IMR-90 (cell line): ENCODE measurements around the gene NTM. TPM values are rescaled to one million over a fixed set of nuclear protein-coding genes. Genes with fewer than 3 reads are reported as not detected.

Experiments
- ATAC-seq: fragments of 200-7000 bp; cut with Tn5 transposase; 2 replicates; pipeline ENCODE4 v1.9.1; 2020; ENCODE audit warnings: low read depth, mild to moderate bottlenecking, moderate library complexity
- BruUV-seq: library from RNA; stranded (reverse); fragments of 400-500 nt; replicated peaks from 2 replicates; lab custom pipeline; 2021; lab: Mats Ljungman, UMichigan
- CTCF ChIA-PET: fragments of 300-600 bp; formaldehyde crosslinking; extraction: SDS; loops from one replicate; lab custom pipeline; 2021; ENCODE audit warnings: antibody characterized with exemption; lab: Yijun Ruan, JAX
- POLR2A ChIA-PET: fragments of 300-600 bp; sonication (Branson Sonifier 250); formaldehyde crosslinking; loops from one replicate; lab custom pipeline; 2022; ENCODE audit warnings: antibody characterized with exemption; ENCODE audit not compliant: unreplicated experiment; lab: Charles Lee
- DNase-seq: peaks from one replicate; pipeline ENCODE4 v3.0.0; 2013
- H2AFZ ChIP-seq: replicated peaks from 2 replicates; pipeline ENCODE3; 2013; ENCODE audit warnings: low read length, mild to moderate bottlenecking; ENCODE audit not compliant: poor library complexity
- H2AK5ac ChIP-seq: 2 replicates; pipeline ENCODE4 v1.6.1; 2013; ENCODE audit warnings: low read depth, low read length, inconsistent platforms
- H2AK9ac ChIP-seq: replicated peaks from 2 replicates; pipeline ENCODE3; 2013; ENCODE audit warnings: mild to moderate bottlenecking, low read depth, low read length, moderate library complexity; ENCODE audit not compliant: poor library complexity
- H2BK120ac ChIP-seq: 2 replicates; pipeline ENCODE4 v1.6.1; 2013; ENCODE audit warnings: low read depth, low read length, inconsistent platforms
- H2BK15ac ChIP-seq: 3 replicates; pipeline ENCODE4 v1.6.1; 2013; ENCODE audit warnings: low read depth, low read length, inconsistent platforms
- H2BK20ac ChIP-seq: 2 replicates; pipeline ENCODE4 v1.6.1; 2013; ENCODE audit warnings: low read depth, mild to moderate bottlenecking, inconsistent platforms, low read length, moderate library complexity
- H2BK5ac ChIP-seq: 2 replicates; pipeline ENCODE4 v1.6.1; 2013; ENCODE audit warnings: mild to moderate bottlenecking, low read depth, low read length, inconsistent platforms; ENCODE audit not compliant: poor library complexity, severe bottlenecking
- H3K14ac ChIP-seq: replicated peaks from 2 replicates; pipeline ENCODE4 v1.6.1; 2013; ENCODE audit warnings: low read depth, low read length, inconsistent platforms
- H3K18ac ChIP-seq: 2 replicates; pipeline ENCODE4 v1.6.1; 2013; ENCODE audit warnings: low read depth, low read length, control low read depth
- H3K23ac ChIP-seq: 2 replicates; pipeline ENCODE4 v1.6.1; 2013; ENCODE audit warnings: low read depth, low read length, inconsistent platforms
- H3K27ac ChIP-seq: 2 replicates; pipeline ENCODE4 v1.5.1; 2013; ENCODE audit warnings: mild to moderate bottlenecking, control low read depth, low read length; ENCODE audit not compliant: insufficient read depth
- H3K27me3 ChIP-seq: 2 replicates; pipeline ENCODE4 v1.6.1; 2013; ENCODE audit warnings: low read length; ENCODE audit not compliant: control insufficient read depth, insufficient read depth
- H3K36me3 ChIP-seq: 2 replicates; pipeline ENCODE4 v1.6.1; 2013; ENCODE audit warnings: low read length, mixed read lengths; ENCODE audit not compliant: control insufficient read depth, insufficient read depth
- H3K4ac ChIP-seq: 2 replicates; pipeline ENCODE4 v1.6.1; 2013; ENCODE audit warnings: low read depth, low read length, inconsistent platforms
- H3K4me1 ChIP-seq: 2 replicates; pipeline ENCODE4 v1.6.1; 2013; ENCODE audit warnings: low read length, mixed read lengths; ENCODE audit not compliant: control insufficient read depth, insufficient read depth
- H3K4me2 ChIP-seq: 2 replicates; pipeline ENCODE4 v1.6.1; 2013; ENCODE audit warnings: low read depth, mild to moderate bottlenecking, control low read depth, low read length, moderate library complexity
- H3K4me3 ChIP-seq: 2 replicates; pipeline ENCODE4 v1.5.1; 2013; ENCODE audit warnings: low read depth, mild to moderate bottlenecking, control low read depth, low read length, moderate library complexity; ENCODE audit not compliant: insufficient read depth
- H3K56ac ChIP-seq: 2 replicates; pipeline ENCODE4 v1.6.1; 2013; ENCODE audit warnings: low read length, inconsistent platforms; ENCODE audit not compliant: insufficient read depth; ENCODE audit errors: extremely low read depth
- H3K79me1 ChIP-seq, 2 experiments: 2 replicates each; pipeline ENCODE4 v1.6.1; 2013; ENCODE audit warnings: low read length in 2 of 2, inconsistent platforms in 1 of 2, low read depth in 1 of 2
- H3K9ac ChIP-seq: 2 replicates; pipeline ENCODE4 v1.6.1; 2013; ENCODE audit warnings: low read depth, low read length, control low read depth
- H3K9me1 ChIP-seq: 2 replicates; pipeline ENCODE4 v1.6.1; 2013; ENCODE audit warnings: low read length, inconsistent platforms; ENCODE audit not compliant: insufficient read depth
- H3K9me3 ChIP-seq: 2 replicates; pipeline ENCODE4 v1.6.1; 2013; ENCODE audit warnings: low read length; ENCODE audit not compliant: control insufficient read depth, insufficient read depth
- H4K20me1 ChIP-seq: 2 replicates; pipeline ENCODE4 v1.6.1; 2013; ENCODE audit warnings: low read length, inconsistent platforms; ENCODE audit not compliant: insufficient read depth
- H4K5ac ChIP-seq: 2 replicates; pipeline ENCODE4 v1.6.1; 2013; ENCODE audit warnings: mild to moderate bottlenecking, low read depth, low read length, control low read depth
- H4K8ac ChIP-seq, 2 experiments: 2 replicates each; pipeline ENCODE4 v1.6.1; 2013; ENCODE audit warnings: low read depth in 2 of 2, low read length in 2 of 2, control low read depth in 1 of 2, inconsistent platforms in 1 of 2
- H4K91ac ChIP-seq: 2 replicates; pipeline ENCODE4 v1.6.1; 2013; ENCODE audit warnings: low read depth, low read length, inconsistent platforms; ENCODE audit not compliant: insufficient read depth
- BHLHE40 ChIP-seq: fragments of 150-350 bp; IDR thresholded peaks from 2 replicates; pipeline ENCODE4 v1.6.1; 2016; ENCODE audit warnings: mild to moderate bottlenecking, low read depth, low read length
- MAZ ChIP-seq: IDR thresholded peaks from 2 replicates; pipeline ENCODE4 v1.6.1; 2012; ENCODE audit warnings: low read depth, mild to moderate bottlenecking, low read length, improper control_type of control experiment, moderate library complexity, borderline replicate concordance
- MXI1 ChIP-seq: IDR thresholded peaks from 2 replicates; pipeline ENCODE4 v1.6.1; 2012; ENCODE audit warnings: low read depth, mild to moderate bottlenecking, low read length, moderate library complexity, borderline replicate concordance
- NFE2L2 ChIP-seq: fragments of 150-350 bp; IDR thresholded peaks from 2 replicates; pipeline ENCODE4 v1.6.1; 2016; ENCODE audit warnings: low read depth, mild to moderate bottlenecking, low read length
- POLR2A ChIP-seq: IDR thresholded peaks from 2 replicates; pipeline ENCODE4 v1.6.1; 2012; ENCODE audit warnings: mild to moderate bottlenecking, low read depth, low read length
- RCOR1 ChIP-seq: IDR thresholded peaks from 2 replicates; pipeline ENCODE4 v1.6.1; 2012; ENCODE audit warnings: mild to moderate bottlenecking, low read length, improper control_type of control experiment; ENCODE audit not compliant: insufficient replicate concordance
- RFX5 ChIP-seq: IDR thresholded peaks from 2 replicates; pipeline ENCODE4 v1.8.0; 2012; ENCODE audit warnings: low read depth, mild to moderate bottlenecking, low read length, moderate library complexity
- USF2 ChIP-seq: fragments of 150-350 bp; IDR thresholded peaks from 2 replicates; pipeline ENCODE4 v1.6.1; 2017; ENCODE audit warnings: mild to moderate bottlenecking, antibody characterized with exemption, low read length, low read depth
- WGBS, 2 experiments: methylation state at CpG; one replicate each; pipeline versions ENCODE4 v1.1.5 to v1.1.7; 2013; ENCODE audit warnings: missing lambda C conversion rate in 2 of 2; ENCODE audit not compliant: insufficient read length in 1 of 2; ENCODE audit errors: extremely low coverage in 2 of 2; 5-methylcytosine and 5-hydroxymethylcytosine counted together
- dilution Hi-C: fragments of 300-500 bp; cut with HindIII; formaldehyde crosslinking; loops from one replicate; pipeline ENCODE4 v1.14.3; 2018; ENCODE audit warnings: low sequenced_read_pairs; ENCODE audit not compliant: unreplicated experiment
- in situ Hi-C: fragments of 300-500 bp; cut with MboI; formaldehyde crosslinking; loops from 3 replicates; pipeline ENCODE4 v1.14.3; 2019; ENCODE audit warnings: low sequenced_read_pairs, inconsistent platforms, mixed read lengths
- intact Hi-C: fragments of 100-400 bp; cut with micrococcal nuclease; formaldehyde crosslinking; loops from 2 replicates; pipeline ENCODE4 v1.10.0; 2022
- polyA plus RNA-seq, 3 experiments: library from polyadenylated mRNA; depleted of rRNA; stranded (reverse); fragments of >200 nt; gene quantifications; 2 replicates each; pipeline ENCODE4 v1.2.3, GENCODE V29; 2012; ENCODE audit warnings: low replicate concordance in 1 of 3
- total RNA-seq: library from RNA; depleted of rRNA; stranded (reverse); fragments of >200 nt; gene quantifications from 2 replicates; pipeline ENCODE4 v1.2.3, GENCODE V29; 2012

The NTM gene
- total and polyA plus RNA-seq, 2 of the 4 experiments (the other 2 are of a cell fraction): 19.5 to 25.5 TPM

- Histone ChIP-seq H4K5ac (no peak overlapping the region), H3K9me3 (no peaks in the 10 kb centered on the region), H2BK15ac (no peak overlapping the region), H4K91ac (no peak overlapping the region), H3K27me3 (peaks cover 21% of the 10 kb centered on the region), H3K4me2 (no peak overlapping the region), H4K20me1 (no peaks in the 10 kb centered on the region), H3K27ac (no peak overlapping the region), H3K4me3 (no peak overlapping the region), H3K23ac (no peak overlapping the region), H4K8ac (no peak overlapping the region), H2BK120ac (no peak overlapping the region), H2BK5ac (no peak overlapping the region), H2BK20ac (no peak overlapping the region), H2AK9ac (no peak overlapping the region), H3K9ac (no peak overlapping the region), H2AK5ac (no peak overlapping the region), H3K14ac (no peak overlapping the region), H3K36me3 (no peaks in the 10 kb centered on the region), H3K4ac (no peak overlapping the region), H2AFZ (no peak overlapping the region), H3K56ac (no peak overlapping the region), H3K79me1 (no peaks in the 10 kb centered on the region), H3K9me1 (0 out of 2 replicates have a peak, but pooled peaks cover 3% of the 10 kb centered on the region), H3K4me1 (peaks cover 3% of the 10 kb centered on the region; the same call in 1 of the 2 replicates), H3K18ac (no peak overlapping the region)
- intact Hi-C loops: loop anchor here (5.0 kb wide), 1 partner anchor 1377 kb away; no protein-coding TSS in a partner anchor
- ChIA-PET CTCF (interaction anchor here (0.6 to 1.6 kb wide), 3 partner anchors 10 to 442 kb away, joined by 4 to 5 read pairs (median 5); no protein-coding TSS in a partner anchor), POLR2A (no interaction called here)
- BruUV-seq: no TSS peak
- 58% methylated on average over 5 of the region's 6 CpGs; no CpG with 5 or more reads in 1 of the 2 experiments for WGBS, 2 experiments
- DNase-seq (no peak), ATAC-seq (no peak)
- in situ Hi-C loops: loop anchor here (5.0 kb wide), 1 partner anchor 452 kb away; no protein-coding TSS in a partner anchor
- dilution Hi-C loops: no loop called here
- no peak for TF ChIP-seq MXI1
- TF ChIP-seq POLR2A: no peak
- TF ChIP-seq NFE2L2: no peak
- TF ChIP-seq RCOR1: no peak
- no peak for TF ChIP-seq BHLHE40
- TF ChIP-seq MAZ: no peak
- TF ChIP-seq USF2: no peak
- no peak for TF ChIP-seq RFX5
Observed at GRCh38 chr11:131685206-131685605, 314.8 kb downstream of the NTM start.
